Measurements from ENCODE around the gene ZFHX3.

Gene ZFHX3

DNA sequence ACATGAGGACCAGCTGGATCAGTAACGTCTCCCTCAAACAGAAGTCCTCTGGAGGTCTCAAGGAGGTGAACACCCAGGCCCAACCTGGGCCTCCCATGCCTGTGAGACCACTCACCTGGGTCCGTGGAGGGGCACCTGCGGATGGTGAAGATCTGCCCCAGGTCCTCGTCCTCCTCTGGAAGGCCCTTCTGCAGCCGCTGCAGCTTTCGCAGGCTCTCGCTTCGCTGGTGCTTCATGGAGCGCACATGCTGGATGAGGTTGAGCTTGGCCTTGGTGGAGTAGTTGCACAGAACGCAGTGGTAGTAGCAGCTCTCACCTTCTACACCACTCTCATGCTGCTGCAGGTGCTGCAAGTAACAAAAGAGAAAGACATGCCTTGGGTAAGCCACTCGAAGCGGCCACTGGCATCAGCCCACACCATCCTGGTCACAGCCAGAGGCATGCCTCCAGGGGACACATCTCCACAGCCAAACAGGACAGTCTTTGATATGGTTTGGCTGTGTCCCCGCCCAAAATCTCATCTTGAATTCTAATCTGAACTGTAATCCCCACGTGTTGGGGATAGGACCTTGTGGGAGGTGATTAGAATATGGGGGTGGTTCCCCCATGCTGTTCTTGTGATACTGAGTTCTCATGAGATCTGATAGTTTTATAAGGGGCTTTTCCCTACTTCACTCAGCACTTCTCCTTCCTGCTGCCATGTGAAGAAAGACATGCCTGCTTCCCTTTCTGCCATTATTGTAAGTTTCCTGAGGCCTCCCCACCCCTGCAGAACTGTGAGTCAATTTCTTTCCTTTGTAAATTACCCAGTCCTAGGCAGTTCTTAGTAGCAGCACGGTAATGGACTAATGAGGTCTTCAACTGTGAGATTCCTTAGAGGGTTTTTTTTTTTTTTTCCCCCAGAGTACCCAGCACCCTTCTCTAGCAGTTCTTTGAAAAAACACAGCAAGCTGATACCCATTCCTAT is 158.0 kb downstream of the ZFHX3 start:
- in situ Hi-C loops (cut with HindIII; ENCODE audit: low sequenced_read_pairs), result no loop called here
- H3K4me3 ChIP-seq (ENCODE audit: low read depth, low read length), result no peak overlapping the region
- no peak for DNase-seq (ENCODE audit: low read depth)
- TF ChIP-seq, protein P1, sequence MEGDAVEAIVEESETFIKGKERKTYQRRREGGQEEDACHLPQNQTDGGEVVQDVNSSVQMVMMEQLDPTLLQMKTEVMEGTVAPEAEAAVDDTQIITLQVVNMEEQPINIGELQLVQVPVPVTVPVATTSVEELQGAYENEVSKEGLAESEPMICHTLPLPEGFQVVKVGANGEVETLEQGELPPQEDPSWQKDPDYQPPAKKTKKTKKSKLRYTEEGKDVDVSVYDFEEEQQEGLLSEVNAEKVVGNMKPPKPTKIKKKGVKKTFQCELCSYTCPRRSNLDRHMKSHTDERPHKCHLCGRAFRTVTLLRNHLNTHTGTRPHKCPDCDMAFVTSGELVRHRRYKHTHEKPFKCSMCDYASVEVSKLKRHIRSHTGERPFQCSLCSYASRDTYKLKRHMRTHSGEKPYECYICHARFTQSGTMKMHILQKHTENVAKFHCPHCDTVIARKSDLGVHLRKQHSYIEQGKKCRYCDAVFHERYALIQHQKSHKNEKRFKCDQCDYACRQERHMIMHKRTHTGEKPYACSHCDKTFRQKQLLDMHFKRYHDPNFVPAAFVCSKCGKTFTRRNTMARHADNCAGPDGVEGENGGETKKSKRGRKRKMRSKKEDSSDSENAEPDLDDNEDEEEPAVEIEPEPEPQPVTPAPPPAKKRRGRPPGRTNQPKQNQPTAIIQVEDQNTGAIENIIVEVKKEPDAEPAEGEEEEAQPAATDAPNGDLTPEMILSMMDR (IDR thresholded peaks at IDR 0.05; ENCODE audit: low read depth, low read length, missing control alignments), result no peak

- TF ChIP-seq, protein P1 (IDR thresholded peaks at IDR 0.05; ENCODE audit: low read depth, low read length, missing control alignments), result no peak
- in situ Hi-C loops (cut with HindIII; ENCODE audit: low sequenced_read_pairs), result no loop called here
- no peak for DNase-seq (ENCODE audit: low read depth)
- no peak overlapping the region for H3K4me3 ChIP-seq (ENCODE audit: low read depth, low read length)
These were observed 160.4 kb downstream of the ZFHX3 start for GRCh38 chr16:72887537-72887936.

GRCh38 chr16:72886346-72886974 is 161.5 kb downstream of the ZFHX3 start:
- no peak overlapping the region for H3K4me3 ChIP-seq (ENCODE audit: low read depth, low read length)
- DNase-seq (ENCODE audit: low read depth), result no peak
- TF ChIP-seq, protein P1 (IDR thresholded peaks at IDR 0.05; ENCODE audit: low read depth, low read length, missing control alignments), result no peak
- in situ Hi-C loops (cut with HindIII; ENCODE audit: low sequenced_read_pairs), result no loop called here

DNA sequence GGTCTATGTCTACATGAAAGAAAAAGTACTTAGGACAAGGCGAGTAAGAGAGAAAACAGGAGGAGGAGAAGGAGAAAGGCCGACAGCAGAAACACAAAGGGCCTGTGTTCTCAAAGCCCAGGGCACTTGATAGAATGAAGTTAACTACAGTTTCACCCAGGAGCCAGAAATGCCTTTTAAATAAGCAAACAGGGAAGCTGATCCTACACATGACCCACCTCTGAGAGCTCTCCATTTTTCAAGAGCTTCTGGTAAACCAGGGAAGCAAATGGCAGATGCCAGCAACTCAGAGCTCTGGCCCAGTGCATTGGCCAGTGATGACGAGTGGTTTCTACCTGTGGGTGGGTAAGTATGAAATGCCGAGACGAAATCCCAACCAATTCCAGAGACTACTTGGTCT is 163.4 kb downstream of the ZFHX3 start:
- in situ Hi-C loops (cut with HindIII; ENCODE audit: low sequenced_read_pairs), result no loop called here
- H3K4me3 ChIP-seq (ENCODE audit: low read depth, low read length), result no peak overlapping the region
- TF ChIP-seq, protein P1 (IDR thresholded peaks at IDR 0.05; ENCODE audit: low read depth, low read length, missing control alignments), result no peak
- no peak for DNase-seq (ENCODE audit: low read depth)

- TF ChIP-seq, protein P1 (IDR thresholded peaks at IDR 0.05; ENCODE audit: low read depth, low read length, missing control alignments), result no peak
- DNase-seq (ENCODE audit: low read depth), result no peak
- in situ Hi-C loops (cut with HindIII; ENCODE audit: low sequenced_read_pairs), result no loop called here
- no peak overlapping the region for H3K4me3 ChIP-seq (ENCODE audit: low read depth, low read length)
These were observed 163.9 kb downstream of the ZFHX3 start for GRCh38 chr16:72884037-72884436.

GRCh38 chr16:72879846-72880245 is 168.1 kb downstream of the ZFHX3 start:
- in situ Hi-C loops (cut with HindIII; ENCODE audit: low sequenced_read_pairs), result no loop called here
- no peak overlapping the region for H3K4me3 ChIP-seq (ENCODE audit: low read depth, low read length)
- TF ChIP-seq, protein P1 (IDR thresholded peaks at IDR 0.05; ENCODE audit: low read depth, low read length, missing control alignments), result no peak
- DNase-seq (ENCODE audit: low read depth), result no peak

All from astrocyte of the cerebellum (primary cell).